ENCODE data around the gene NRF1.

GRCh38 chr7:129670656-129671055 is 59.1 kb downstream of the NRF1 start:
- no peak for TF ChIP-seq CTCF (IDR thresholded peaks at IDR 0.05; ENCODE audit: low read depth, low read length)
- no peak for TF ChIP-seq MAX (IDR thresholded peaks at IDR 0.05; ENCODE audit: low read depth, low read length)
- no peak for TF ChIP-seq POLR2A (IDR thresholded peaks at IDR 0.05; ENCODE audit: extremely low read depth, insufficient read length)
